Endothelial cell of umbilical vein (primary cell): ENCODE data around the gene UCN3. TPM values are rescaled to one million over a fixed set of nuclear protein-coding genes. Genes with fewer than 3 reads are reported as not detected.

ENCODE experiments used
- BruUV-seq: library from RNA; stranded (reverse); fragments of 400-500 nt; replicated peaks from 2 replicates; lab custom pipeline; 2021; lab: Mats Ljungman, UMichigan
- CTCF ChIA-PET: fragments of 300-600, 350-600 bp; sonication (Branson Sonifier 250); formaldehyde crosslinking; loops from one replicate; lab custom pipeline; 2021; ENCODE audit warnings: antibody characterized with exemption, inconsistent platforms; lab: Charles Lee
- POLR2A ChIA-PET: fragments of 300-600, 350-600 bp; sonication (Branson Sonifier 250); formaldehyde crosslinking; loops from one replicate; lab custom pipeline; 2021; ENCODE audit warnings: antibody characterized with exemption, inconsistent platforms; lab: Charles Lee
- DNase-seq: peaks from one replicate; pipeline ENCODE4 v3.0.0-alpha.2; 2011; ENCODE audit warnings: low read depth, low spot score
- FAIRE-seq: peaks from 2 replicates; lab custom pipeline; 2011; peaks lifted over from hg19 to GRCh38; lab: Jason Lieb, UNC
- H2AFZ ChIP-seq: 2 replicates; pipeline ENCODE4 v1.6.0; 2012; ENCODE audit warnings: low read depth, low read length, control low read depth, inconsistent platforms
- H3K27ac ChIP-seq: 2 replicates; pipeline ENCODE4 v1.5.1; 2011; ENCODE audit warnings: low read depth, mild to moderate bottlenecking, control low read depth, low read length, moderate library complexity; ENCODE audit not compliant: insufficient read depth
- H3K27me3 ChIP-seq, 2 experiments: 2 replicates each; pipeline versions ENCODE4 v1.6.0 to v1.6.1; 2011; ENCODE audit warnings: low read length in 2 of 2, mixed read lengths in 1 of 2; ENCODE audit not compliant: control insufficient read depth in 2 of 2, insufficient read depth in 2 of 2
- H3K36me3 ChIP-seq, 2 experiments: 2 replicates in 1 of 2; 3 replicates in 1 of 2; pipeline ENCODE4 v1.5.1; 2011; ENCODE audit warnings: low read length in 2 of 2, mild to moderate bottlenecking in 1 of 2, moderate library complexity in 1 of 2; ENCODE audit not compliant: control insufficient read depth in 2 of 2, insufficient read depth in 2 of 2; ENCODE audit errors: extremely low read depth in 1 of 2
- H3K4me1 ChIP-seq: 3 replicates; pipeline ENCODE4 v1.5.1; 2011; ENCODE audit warnings: mild to moderate bottlenecking, low read length; ENCODE audit not compliant: control insufficient read depth, insufficient read depth; ENCODE audit errors: extremely low read depth
- H3K4me2 ChIP-seq: 2 replicates; pipeline ENCODE4 v1.6.1; 2011; ENCODE audit warnings: low read length, control low read depth, mixed read lengths; ENCODE audit not compliant: insufficient read depth
- H3K4me3 ChIP-seq, 3 experiments: fragments of 200-600 bp in 1 of 3; sonication (generic), shearing (Covaris generic) in 1 of 3; replicated peaks in 1 of 3; 2 replicates each; pipeline ENCODE4 v1.5.1; 2011 to 2016; ENCODE audit warnings: control low read depth in 3 of 3, low read length in 3 of 3, mild to moderate bottlenecking in 2 of 3, inconsistent platforms in 1 of 3, low read depth in 1 of 3, moderate library complexity in 1 of 3; ENCODE audit not compliant: insufficient read depth in 1 of 3
- H3K79me2 ChIP-seq: 2 replicates; pipeline ENCODE4 v1.6.0; 2012; ENCODE audit warnings: low read length, inconsistent platforms; ENCODE audit not compliant: control insufficient read depth, insufficient read depth
- H3K9ac ChIP-seq: replicated peaks from 2 replicates; pipeline ENCODE3; 2011; ENCODE audit warnings: low read length, control low read depth; ENCODE audit not compliant: insufficient read depth; ENCODE audit errors: extremely low read depth
- H3K9me1 ChIP-seq: replicated peaks from 3 replicates; pipeline ENCODE4 v1.6.0; 2011; ENCODE audit warnings: mild to moderate bottlenecking, low read length; ENCODE audit not compliant: control insufficient read depth, insufficient read depth; ENCODE audit errors: extremely low read depth
- H3K9me3 ChIP-seq: replicated peaks from 2 replicates; pipeline ENCODE4 v1.5.1; 2012; ENCODE audit warnings: low read length, inconsistent platforms; ENCODE audit not compliant: control insufficient read depth, insufficient read depth
- H4K20me1 ChIP-seq: replicated peaks from 2 replicates; pipeline ENCODE3; 2011; ENCODE audit warnings: mild to moderate bottlenecking, low read length; ENCODE audit not compliant: control insufficient read depth, insufficient read depth; ENCODE audit errors: extremely low read depth
- CTCF ChIP-seq, 2 donors: IDR thresholded peaks; 1 replicate in 1 of 2; 2 replicates in 1 of 2; pipeline ENCODE4 v1.5.1; 2011; ENCODE audit warnings: low read length in 2 of 2, mild to moderate bottlenecking in 2 of 2, moderate library complexity in 2 of 2, control low read depth in 1 of 2, inconsistent platforms in 1 of 2, low read depth in 1 of 2; ENCODE audit not compliant: insufficient read depth in 1 of 2; ENCODE audit errors: extremely low read depth in 1 of 2
- EZH2 ChIP-seq: IDR thresholded peaks from 2 replicates; pipeline ENCODE4 v1.6.1; 2012; ENCODE audit warnings: borderline replicate concordance, low read depth, mild to moderate bottlenecking, moderate library complexity, low read length, inconsistent platforms; ENCODE audit not compliant: severe bottlenecking
- FOS ChIP-seq: IDR thresholded peaks from 2 replicates; pipeline ENCODE4 v1.6.1; 2011; ENCODE audit warnings: mild to moderate bottlenecking, low read length, moderate library complexity, borderline replicate concordance; ENCODE audit not compliant: insufficient read depth
- GATA2 ChIP-seq: IDR thresholded peaks from 2 replicates; pipeline ENCODE4 v1.7.0; 2011; ENCODE audit warnings: low read depth, mild to moderate bottlenecking, moderate library complexity, mixed read lengths, low read length; ENCODE audit not compliant: insufficient read length, insufficient read depth
- JUN ChIP-seq: IDR thresholded peaks from 2 replicates; pipeline ENCODE4 v1.6.1; 2011; ENCODE audit warnings: borderline replicate concordance, low read depth; ENCODE audit not compliant: insufficient read length, insufficient read depth
- MAX ChIP-seq: IDR thresholded peaks from 2 replicates; pipeline ENCODE4 v1.6.1; 2011; ENCODE audit not compliant: insufficient read depth, insufficient read length
- MYC ChIP-seq: IDR thresholded peaks from one replicate; pipeline ENCODE4 v1.6.1; 2011; ENCODE audit warnings: mild to moderate bottlenecking, low read depth, low read length
- POLR2A ChIP-seq: IDR thresholded peaks from 2 replicates; pipeline ENCODE4 v1.6.1; 2012; ENCODE audit warnings: low read depth, mild to moderate bottlenecking, control low read depth, low read length
- POLR2AphosphoS5 ChIP-seq: IDR thresholded peaks from 2 replicates; pipeline ENCODE4 v1.6.1; 2012; ENCODE audit warnings: low read depth, mild to moderate bottlenecking, control low read depth, low read length, moderate library complexity; ENCODE audit not compliant: insufficient read depth
- dilution Hi-C: fragments of 300-500 bp; cut with MboI; formaldehyde crosslinking; loops from one replicate; pipeline ENCODE4 v1.15.0; 2019; ENCODE audit warnings: low sequenced_read_pairs; ENCODE audit not compliant: extremely low pct_ligation_motif_present
- intact Hi-C: fragments of 100-400 bp; cut with micrococcal nuclease; formaldehyde crosslinking; loops from one replicate; pipeline ENCODE4 v1.10.0; 2022
- polyA plus RNA-seq, 4 experiments: library from polyadenylated mRNA; depleted of rRNA in 3 of 4; stranded (reverse) in 3 of 4; unstranded in 1 of 4; fragments of >200 nt; gene quantifications; 2 replicates each; pipeline versions ENCODE4 v1.2.1 to v1.2.3, GENCODE V29; 2011 to 2012; ENCODE audit warnings: missing spikeins in 1 of 4
- total RNA-seq: library from RNA; stranded (reverse); gene quantifications from 2 replicates; pipeline ENCODE4 v1.2.3, GENCODE V29; 2021

UCN3 gene
- total and polyA plus RNA-seq, 2 donors (not counting 3 experiments of a cell fraction or from before 2014, with no cell fraction given), result not detected

- no peaks in the 10 kb centered on the region for H3K9me1 ChIP-seq
- H3K4me1 ChIP-seq, result no peaks in the 10 kb centered on the region
- ChIA-PET CTCF (interaction anchor here (1.2 kb wide), 1 partner anchor 547 kb away, joined by 6 read pairs; no protein-coding TSS in a partner anchor), POLR2A (no interaction called here)
- H3K27ac ChIP-seq, result no peak overlapping the region
- no peaks in the 10 kb centered on the region for H3K9me3 ChIP-seq
- H3K9ac ChIP-seq, result no peak overlapping the region
- no peak overlapping the region for H3K4me2 ChIP-seq
- DNase-seq (no peak), FAIRE-seq (no peak)
- no TSS peak for BruUV-seq
- no peak for TF ChIP-seq MAX
- TF ChIP-seq POLR2AphosphoS5, result no peak
- no peak for TF ChIP-seq JUN
- TF ChIP-seq GATA2, result no peak
- no peak for TF ChIP-seq CTCF (IDR thresholded peaks at IDR 0.05; ENCODE audit: extremely low read depth in 1 of 2, insufficient read depth in 1 of 2, low read depth in 1 of 2, low read length in 2 of 2)
- TF ChIP-seq POLR2A, result no peak
- TF ChIP-seq FOS, result no peak
- no peak for TF ChIP-seq MYC
- TF ChIP-seq EZH2, result no peak
- no peaks in the 10 kb centered on the region for H4K20me1 ChIP-seq
- peaks cover 0 to 2% of the 10 kb centered on the region in 2 experiments for H3K27me3 ChIP-seq
- no peaks in the 10 kb centered on the region for H3K79me2 ChIP-seq
- H3K36me3 ChIP-seq, result no peaks in the 10 kb centered on the region
- dilution Hi-C loops (no loop called here), intact Hi-C loops (no loop called here)
- H3K4me3 ChIP-seq, result no peak overlapping the region
- H2AFZ ChIP-seq, result no peak overlapping the region
Measured at GRCh38 chr10:5396556-5397300, 32.0 kb downstream of the UCN3 start.
